ENCODE data around the gene HELB.
A peak's percentile ranks its signal among the peaks of the same experiment; 100 is the strongest.
"Not testable (repeated sequence)": the region's sequence is repeated elsewhere in the genome, so short reads cannot be mapped to it uniquely, and the experiment has no call there.

HELB gene

GRCh38 chr12:66279123-66279712 is 23.1 kb upstream of the HELB start:
- Histone ChIP-seq H3K36me3 (ENCODE audit: control insufficient read depth, insufficient read depth, low read length) (no peaks in the 10 kb centered on the region), H3K9ac (ENCODE audit: low read depth, low read length) (no peak overlapping the region), H3K27me3 (ENCODE audit: control insufficient read depth, insufficient read depth, low read length) (no peaks in the 10 kb centered on the region), H3K4me1 (ENCODE audit: control insufficient read depth, insufficient read depth, low read length) (no peaks in the 10 kb centered on the region), H3K9me3 (ENCODE audit: control insufficient read depth, insufficient read depth, low read length) (no peaks in the 10 kb centered on the region), H3K4me3 (ENCODE audit: low read depth, low read length) (no peak overlapping the region)

GRCh38 chr12:66280561-66280960 is 21.7 kb upstream of the HELB start:
- Histone ChIP-seq H3K4me3 (ENCODE audit: low read depth, low read length) (no peak overlapping the region), H3K36me3 (ENCODE audit: control insufficient read depth, insufficient read depth, low read length) (no peaks in the 10 kb centered on the region), H3K9me3 (ENCODE audit: control insufficient read depth, insufficient read depth, low read length) (no peaks in the 10 kb centered on the region), H3K27me3 (ENCODE audit: control insufficient read depth, insufficient read depth, low read length) (no peaks in the 10 kb centered on the region), H3K4me1 (ENCODE audit: control insufficient read depth, insufficient read depth, low read length) (no peaks in the 10 kb centered on the region), H3K9ac (ENCODE audit: low read depth, low read length) (no peak overlapping the region)

GRCh38 chr12:66282244-66282643 is 20.0 kb upstream of the HELB start:
- no peaks in the 10 kb centered on the region for H3K9me3 ChIP-seq (ENCODE audit: control insufficient read depth, insufficient read depth, low read length)
- H3K27me3 ChIP-seq (ENCODE audit: control insufficient read depth, insufficient read depth, low read length), result no peaks in the 10 kb centered on the region
- no peak overlapping the region for H3K9ac ChIP-seq (ENCODE audit: low read depth, low read length)
- H3K4me1 ChIP-seq (ENCODE audit: control insufficient read depth, insufficient read depth, low read length), result no peaks in the 10 kb centered on the region
- no peaks in the 10 kb centered on the region for H3K36me3 ChIP-seq (ENCODE audit: control insufficient read depth, insufficient read depth, low read length)
- no peak overlapping the region for H3K4me3 ChIP-seq (ENCODE audit: low read depth, low read length)

GRCh38 chr12:66287275-66287674 is 15.0 kb upstream of the HELB start:
- H3K9ac ChIP-seq (ENCODE audit: low read depth, low read length), result no peak overlapping the region
- no peak overlapping the region for H3K4me3 ChIP-seq (ENCODE audit: low read depth, low read length)
- H3K4me1 ChIP-seq (ENCODE audit: control insufficient read depth, insufficient read depth, low read length), result no peaks in the 10 kb centered on the region
- no peaks in the 10 kb centered on the region for H3K36me3 ChIP-seq (ENCODE audit: control insufficient read depth, insufficient read depth, low read length)
- H3K9me3 ChIP-seq (ENCODE audit: control insufficient read depth, insufficient read depth, low read length), result no peaks in the 10 kb centered on the region
- H3K27me3 ChIP-seq (ENCODE audit: control insufficient read depth, insufficient read depth, low read length), result no peaks in the 10 kb centered on the region

GRCh38 chr12:66288121-66288520 is 14.2 kb upstream of the HELB start:
- H3K36me3 ChIP-seq (ENCODE audit: control insufficient read depth, insufficient read depth, low read length), result no peaks in the 10 kb centered on the region
- no peak overlapping the region for H3K9ac ChIP-seq (ENCODE audit: low read depth, low read length)
- no peaks in the 10 kb centered on the region for H3K27me3 ChIP-seq (ENCODE audit: control insufficient read depth, insufficient read depth, low read length)
- H3K9me3 ChIP-seq (ENCODE audit: control insufficient read depth, insufficient read depth, low read length), result no peaks in the 10 kb centered on the region
- H3K4me3 ChIP-seq (ENCODE audit: low read depth, low read length), result no peak overlapping the region
- H3K4me1 ChIP-seq (ENCODE audit: control insufficient read depth, insufficient read depth, low read length), result no peaks in the 10 kb centered on the region

GRCh38 chr12:66289485-66289884 is 12.8 kb upstream of the HELB start:
- no peaks in the 10 kb centered on the region for H3K4me1 ChIP-seq (ENCODE audit: control insufficient read depth, insufficient read depth, low read length)
- no peaks in the 10 kb centered on the region for H3K36me3 ChIP-seq (ENCODE audit: control insufficient read depth, insufficient read depth, low read length)
- no peaks in the 10 kb centered on the region for H3K9me3 ChIP-seq (ENCODE audit: control insufficient read depth, insufficient read depth, low read length)
- no peak overlapping the region for H3K9ac ChIP-seq (ENCODE audit: low read depth, low read length)
- no peaks in the 10 kb centered on the region for H3K27me3 ChIP-seq (ENCODE audit: control insufficient read depth, insufficient read depth, low read length)
- no peak overlapping the region for H3K4me3 ChIP-seq (ENCODE audit: low read depth, low read length)

- H3K4me1 ChIP-seq (ENCODE audit: control insufficient read depth, insufficient read depth, low read length), result no peaks in the 10 kb centered on the region
Measured at GRCh38 chr12:66290716-66291200, 11.5 kb upstream of the HELB start.

GRCh38 chr12:66296176-66296683 is 6.1 kb upstream of the HELB start:
- Histone ChIP-seq H3K4me3 (ENCODE audit: low read depth, low read length) (no peak overlapping the region), H3K27me3 (ENCODE audit: control insufficient read depth, insufficient read depth, low read length) (peaks cover 7% of the 10 kb centered on the region), H3K4me1 (ENCODE audit: control insufficient read depth, insufficient read depth, low read length) (no peaks in the 10 kb centered on the region), H3K9me3 (ENCODE audit: control insufficient read depth, insufficient read depth, low read length) (no peaks in the 10 kb centered on the region), H3K9ac (ENCODE audit: low read depth, low read length) (no peak overlapping the region), H3K36me3 (ENCODE audit: control insufficient read depth, insufficient read depth, low read length) (no peaks in the 10 kb centered on the region)

More at GRCh38 chr12:66290716-66291200, 11.5 kb upstream of the HELB start:
- Histone ChIP-seq H3K4me3 (ENCODE audit: low read depth, low read length) (no peak overlapping the region), H3K27me3 (ENCODE audit: control insufficient read depth, insufficient read depth, low read length) (no peaks in the 10 kb centered on the region), H3K9ac (ENCODE audit: low read depth, low read length) (no peak overlapping the region), H3K36me3 (ENCODE audit: control insufficient read depth, insufficient read depth, low read length) (no peaks in the 10 kb centered on the region), H3K9me3 (ENCODE audit: control insufficient read depth, insufficient read depth, low read length) (no peaks in the 10 kb centered on the region)

GRCh38 chr12:66297080-66297479 is 5.2 kb upstream of the HELB start:
- H3K9me3 ChIP-seq (ENCODE audit: control insufficient read depth, insufficient read depth, low read length), result no peaks in the 10 kb centered on the region
- H3K36me3 ChIP-seq (ENCODE audit: control insufficient read depth, insufficient read depth, low read length), result no peaks in the 10 kb centered on the region
- H3K4me3 ChIP-seq (ENCODE audit: low read depth, low read length), result no peak overlapping the region
- peaks cover 15% of the 10 kb centered on the region for H3K27me3 ChIP-seq (ENCODE audit: control insufficient read depth, insufficient read depth, low read length)
- H3K9ac ChIP-seq (ENCODE audit: low read depth, low read length), result no peak overlapping the region
- H3K4me1 ChIP-seq (ENCODE audit: control insufficient read depth, insufficient read depth, low read length), result no peaks in the 10 kb centered on the region

- H3K36me3 ChIP-seq (ENCODE audit: control insufficient read depth, insufficient read depth, low read length), result no peaks in the 10 kb centered on the region
- no peak overlapping the region for H3K9ac ChIP-seq (ENCODE audit: low read depth, low read length)
- no peaks in the 10 kb centered on the region for H3K4me1 ChIP-seq (ENCODE audit: control insufficient read depth, insufficient read depth, low read length)
- no peaks in the 10 kb centered on the region for H3K9me3 ChIP-seq (ENCODE audit: control insufficient read depth, insufficient read depth, low read length)
- H3K27me3 ChIP-seq (ENCODE audit: control insufficient read depth, insufficient read depth, low read length), result peaks cover 15% of the 10 kb centered on the region
- H3K4me3 ChIP-seq (ENCODE audit: low read depth, low read length), result no peak overlapping the region
Measured at GRCh38 chr12:66297923-66298322, 4.4 kb upstream of the HELB start.

GRCh38 chr12:66302827-66303169 is 505 bp downstream of the HELB start:
- Histone ChIP-seq H3K36me3 (ENCODE audit: control insufficient read depth, insufficient read depth, low read length) (no peaks in the 10 kb centered on the region), H3K4me1 (ENCODE audit: control insufficient read depth, insufficient read depth, low read length) (no peaks in the 10 kb centered on the region), H3K9me3 (ENCODE audit: control insufficient read depth, insufficient read depth, low read length) (no peaks in the 10 kb centered on the region), H3K4me3 (ENCODE audit: low read depth, low read length) (peak overlapping the region; percentile 99), H3K9ac (ENCODE audit: low read depth, low read length) (peak overlapping the region; percentile 92), H3K27me3 (ENCODE audit: control insufficient read depth, insufficient read depth, low read length) (peaks cover 15% of the 10 kb centered on the region)

GRCh38 chr12:66303316-66303804 is 1.1 kb downstream of the HELB start:
- H3K4me1 ChIP-seq (ENCODE audit: control insufficient read depth, insufficient read depth, low read length); H3K9me3 ChIP-seq (ENCODE audit: control insufficient read depth, insufficient read depth, low read length); H3K9ac ChIP-seq (ENCODE audit: low read depth, low read length); H3K36me3 ChIP-seq (ENCODE audit: control insufficient read depth, insufficient read depth, low read length): not testable (repeated sequence)
- Histone ChIP-seq H3K27me3 (ENCODE audit: control insufficient read depth, insufficient read depth, low read length) (peaks cover 15% of the 10 kb centered on the region), H3K4me3 (ENCODE audit: low read depth, low read length) (peak overlapping the region; percentile 99)

Data from iPS-15b (cell line).